GM10847 (cell line): Measurements from ENCODE around the gene FCRL6.

Source experiments
- POLR2A ChIP-seq: IDR thresholded peaks from 2 replicates; pipeline ENCODE4 v1.6.1; 2011; ENCODE audit not compliant: insufficient read length; ENCODE audit errors: extremely low read depth

The FCRL6 gene

GRCh38 chr1:159845751-159846629 is 43.8 kb downstream of the FCRL6 start:
- TF ChIP-seq POLR2A = no peak

GRCh38 chr1:159847231-159847630 is 45.1 kb downstream of the FCRL6 start:
- TF ChIP-seq POLR2A = no peak

GRCh38 chr1:159848326-159848725 is 46.2 kb downstream of the FCRL6 start:
- no peak for TF ChIP-seq POLR2A

- TF ChIP-seq POLR2A = no peak
Measured at GRCh38 chr1:159849626-159850366, 47.6 kb downstream of the FCRL6 start.

GRCh38 chr1:159851407-159851806 is 49.2 kb downstream of the FCRL6 start:
- TF ChIP-seq POLR2A = no peak

GRCh38 chr1:159853417-159854115 is 51.4 kb downstream of the FCRL6 start:
- no peak for TF ChIP-seq POLR2A

GRCh38 chr1:159854116-159854692 is 52.0 kb downstream of the FCRL6 start:
- no peak for TF ChIP-seq POLR2A

GRCh38 chr1:159854693-159855192 is 52.6 kb downstream of the FCRL6 start:
- TF ChIP-seq POLR2A = no peak

GRCh38 chr1:159855709-159856108 is 53.5 kb downstream of the FCRL6 start:
- TF ChIP-seq POLR2A = no peak

GRCh38 chr1:159856576-159856975 is 54.4 kb downstream of the FCRL6 start:
- no peak for TF ChIP-seq POLR2A

- no peak for TF ChIP-seq POLR2A
Measured at GRCh38 chr1:159857889-159858288, 55.7 kb downstream of the FCRL6 start.

- TF ChIP-seq POLR2A = no peak
Measured at GRCh38 chr1:159859767-159860322, 57.7 kb downstream of the FCRL6 start.

GRCh38 chr1:159860456-159860855 is 58.3 kb downstream of the FCRL6 start:
- TF ChIP-seq POLR2A = no peak

- no peak for TF ChIP-seq POLR2A
Measured at GRCh38 chr1:159861218-159861617, 59.1 kb downstream of the FCRL6 start.

- TF ChIP-seq POLR2A = no peak
Measured at GRCh38 chr1:159862031-159862430, 59.9 kb downstream of the FCRL6 start.

GRCh38 chr1:159862557-159862956 is 60.4 kb downstream of the FCRL6 start, which contains the start of gene VSIG8:
Gene VSIG8 (minus strand): TSS chr1:159862657. CDS start chr1:159862521, 136 bp downstream.
- TF ChIP-seq POLR2A = no peak
